Skeletal muscle cell (primary cell): ENCODE measurements around the gene KLF11.
A peak's percentile ranks its signal among the peaks of the same experiment; 100 is the strongest.

Experiments
- DNase-seq: peaks from one replicate; pipeline ENCODE4 v3.0.0-alpha.2; 2010; ENCODE audit warnings: low read depth
- H3K4me3 ChIP-seq: 2 replicates; pipeline ENCODE4 v1.5.1; 2011; ENCODE audit warnings: low read depth, mild to moderate bottlenecking, control low read depth, low read length, moderate library complexity

KLF11 gene

DNA sequence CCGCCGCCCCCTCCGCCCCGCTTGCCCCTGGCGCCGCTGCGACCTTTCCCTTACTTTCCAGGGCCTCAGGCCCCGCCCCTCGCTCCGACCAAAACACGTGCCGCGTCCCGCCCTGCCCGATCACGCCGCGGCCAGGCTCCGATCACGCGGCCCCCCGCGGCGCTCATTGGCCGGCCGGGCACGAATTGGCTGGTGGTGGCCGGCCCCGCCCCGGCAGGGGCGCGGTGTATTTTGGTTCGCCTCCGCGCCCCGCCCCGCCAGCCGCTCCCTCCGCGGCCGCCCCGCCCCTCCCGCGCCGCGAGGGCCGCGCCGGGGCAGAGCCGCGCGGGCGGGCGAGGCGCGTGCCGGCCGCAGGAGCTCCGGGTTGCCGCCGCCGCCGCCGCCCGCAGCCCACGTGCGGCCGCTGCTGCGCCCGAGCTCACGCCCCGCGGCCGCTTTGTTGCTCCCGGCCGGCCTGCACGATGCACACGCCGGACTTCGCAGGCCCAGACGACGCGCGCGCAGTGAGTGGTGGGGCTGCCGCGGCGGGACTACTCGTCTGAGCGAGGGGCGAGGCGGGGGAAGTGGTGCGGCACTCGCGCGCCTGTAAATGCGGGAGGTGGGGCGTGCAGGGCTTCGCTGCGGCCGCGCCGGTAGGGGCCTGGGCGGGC is at the start of gene KLF11:
TSS of gene KLF11 (plus strand) at position 295 of the 650 bp plus-strand sequence. CDS start at position 462, 167 bp downstream.
- H3K4me3 ChIP-seq = peak within 1 kb of the TSS; percentile 59
- DNase-seq = peak; percentile 63

DNA sequence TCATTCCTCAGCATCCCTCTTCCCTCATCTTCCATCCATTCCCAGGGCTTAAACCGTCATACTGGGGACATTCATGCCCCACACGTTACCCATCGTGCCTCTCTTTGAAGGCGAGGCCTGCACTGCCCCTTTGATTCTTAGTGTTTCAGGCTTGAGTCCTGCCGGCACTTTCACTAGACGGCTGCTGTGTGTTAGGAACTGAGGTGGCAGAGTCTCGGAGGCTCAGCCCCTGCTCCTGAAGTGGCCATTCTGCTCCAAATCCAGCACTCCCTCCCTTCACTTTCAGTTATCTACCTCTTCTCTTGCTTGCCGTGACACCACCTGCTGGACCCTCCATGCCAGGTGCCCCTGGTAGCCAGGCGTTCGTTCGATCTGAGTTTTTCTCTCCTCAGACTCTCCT is 48.9 kb upstream of the KLF11 start:
- no peak for DNase-seq
- no peak overlapping the region for H3K4me3 ChIP-seq

GRCh38 chr2:9995059-9995458 is 48.3 kb upstream of the KLF11 start:
- no peak overlapping the region for H3K4me3 ChIP-seq
- no peak for DNase-seq

DNA sequence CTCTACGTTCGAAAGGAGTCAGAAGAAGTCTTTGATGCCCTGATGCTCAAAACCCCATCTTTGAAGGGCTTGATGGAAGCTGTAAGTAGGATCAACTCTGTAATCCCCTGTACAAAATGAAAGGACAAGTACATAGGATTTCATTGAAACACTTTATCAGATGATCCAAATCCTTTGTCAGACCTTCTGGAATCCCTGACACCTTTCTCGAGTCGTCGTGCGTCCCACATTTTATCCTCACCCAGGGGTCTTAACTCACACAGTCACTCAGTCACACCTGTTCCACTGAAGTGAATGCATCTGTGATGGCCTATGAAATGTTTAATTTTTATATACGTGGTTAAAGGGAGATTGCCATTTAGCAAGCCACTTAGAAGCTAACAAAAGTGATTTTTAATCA is 47.0 kb upstream of the KLF11 start:
- no peak for DNase-seq
- H3K4me3 ChIP-seq = no peak overlapping the region

DNA sequence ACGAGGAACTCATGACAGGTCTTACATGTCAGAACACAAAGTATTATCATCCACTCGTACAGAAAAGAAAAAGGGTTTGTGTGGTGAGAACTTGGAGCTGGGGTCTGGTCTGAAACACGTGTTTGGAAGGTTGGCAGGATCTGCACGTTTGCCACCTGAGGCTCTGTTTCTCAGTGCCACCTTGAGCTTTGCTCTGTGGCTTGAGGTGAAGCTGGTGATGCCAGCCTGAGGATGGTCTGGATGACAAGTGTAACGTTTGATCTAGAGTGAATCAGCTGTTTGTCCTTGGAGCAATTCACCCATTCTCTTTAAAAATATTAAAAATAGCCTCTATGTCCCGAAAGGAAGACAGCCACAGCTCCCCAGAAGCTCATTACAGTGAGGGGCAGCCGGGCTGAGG is 45.4 kb upstream of the KLF11 start:
- no peak for DNase-seq
- H3K4me3 ChIP-seq = no peak overlapping the region

DNA sequence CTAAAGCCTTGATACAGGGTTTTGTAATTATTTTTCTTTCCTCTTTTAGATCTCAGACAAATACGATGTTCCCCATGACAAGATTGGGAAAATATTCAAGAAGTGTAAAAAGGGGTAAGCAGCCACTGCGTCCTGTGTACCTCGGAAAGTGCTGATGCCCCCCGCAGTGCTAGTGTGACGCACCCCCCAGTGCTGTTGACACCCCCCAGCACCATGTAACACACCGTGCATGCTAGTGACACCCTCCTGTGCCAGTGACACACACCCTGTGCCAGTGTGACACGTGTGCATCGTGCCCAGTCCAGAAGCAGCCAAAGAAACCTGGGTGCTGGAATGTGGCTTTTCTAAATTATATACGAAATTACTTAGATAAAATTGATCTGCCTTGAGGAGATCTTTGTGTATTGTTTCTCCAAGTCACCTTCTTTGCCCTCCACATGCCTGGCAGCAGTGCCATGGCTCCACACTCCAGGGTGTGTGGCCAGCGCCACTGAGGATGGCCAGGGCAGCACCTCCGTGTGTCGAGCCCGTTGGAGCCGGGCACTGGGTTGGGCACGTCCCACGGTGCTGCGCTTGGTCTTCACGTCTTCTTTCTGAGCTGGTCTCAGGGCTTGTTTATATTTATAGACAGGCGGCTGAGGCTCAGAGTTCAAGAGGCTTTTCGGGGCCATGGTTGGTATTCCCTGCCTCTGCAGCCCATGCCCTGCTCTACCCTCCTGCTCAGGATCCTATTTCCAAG is 44.3 kb upstream of the KLF11 start:
- DNase-seq = no peak
- no peak overlapping the region for H3K4me3 ChIP-seq

GRCh38 chr2:9999693-10000092 is 43.7 kb upstream of the KLF11 start:
- DNase-seq = no peak
- H3K4me3 ChIP-seq = no peak overlapping the region

DNA sequence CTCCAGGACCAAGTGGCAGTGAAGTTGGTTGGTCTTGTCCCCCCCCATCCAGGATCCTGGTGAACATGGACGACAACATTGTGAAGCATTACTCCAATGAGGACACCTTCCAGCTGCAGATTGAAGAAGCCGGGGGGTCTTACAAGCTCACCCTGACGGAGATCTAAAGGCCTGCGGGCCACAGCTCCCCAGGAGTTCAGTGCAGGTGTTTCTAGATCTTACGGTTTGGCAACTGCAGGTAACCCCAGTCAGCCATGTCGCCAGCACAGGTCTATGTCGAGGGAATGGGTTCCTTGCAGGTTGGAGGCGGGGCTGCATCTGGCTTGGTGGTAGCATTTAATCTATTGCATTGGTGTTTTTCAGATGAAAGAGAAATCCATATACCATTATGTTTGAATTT is 42.8 kb upstream of the KLF11 start:
- no peak overlapping the region for H3K4me3 ChIP-seq

DNA sequence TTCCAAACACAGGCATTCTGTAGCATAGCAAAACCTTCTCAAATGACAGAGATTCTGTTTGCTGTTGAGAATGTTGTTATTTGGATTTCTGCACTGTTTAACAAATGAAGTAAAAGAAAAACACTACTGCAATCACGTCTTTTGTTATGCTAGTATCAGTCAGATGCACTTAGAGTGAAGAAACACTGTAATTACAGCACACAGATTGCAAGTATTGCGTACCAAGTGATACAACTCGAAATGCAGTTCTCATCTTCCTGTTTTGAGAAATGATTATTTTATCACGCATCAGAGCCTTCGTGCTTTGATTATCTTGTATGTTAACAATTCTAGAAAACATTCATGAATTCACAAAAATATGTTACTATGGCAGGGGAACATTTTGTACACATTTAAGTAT is 41.8 kb upstream of the KLF11 start:
- H3K4me3 ChIP-seq = no peak overlapping the region
- no peak for DNase-seq

More for the DNA sequence above, 42.8 kb upstream of the KLF11 start:
- DNase-seq = no peak

DNA sequence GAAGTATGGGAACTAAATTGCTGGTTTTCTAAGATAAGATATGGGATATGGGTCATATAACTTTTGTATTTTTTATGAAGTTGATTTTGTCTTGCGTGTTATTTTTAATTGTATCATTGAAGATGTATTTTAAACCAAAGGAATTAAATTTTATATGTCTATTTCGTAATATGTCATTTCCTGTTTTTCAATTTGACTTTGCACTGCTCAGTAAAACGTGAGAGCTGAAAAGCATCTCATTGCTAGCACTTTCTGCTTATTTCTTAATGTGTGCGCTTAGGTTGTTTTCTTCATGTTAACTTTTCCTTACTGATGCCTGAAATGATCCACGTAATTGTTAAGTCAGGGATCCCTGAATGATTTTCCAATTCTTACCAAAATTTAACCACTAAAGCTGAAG is 41.2 kb upstream of the KLF11 start:
- DNase-seq = no peak
- no peak overlapping the region for H3K4me3 ChIP-seq

- H3K4me3 ChIP-seq = no peak overlapping the region
- DNase-seq = no peak
Measured at GRCh38 chr2:10002681-10003080, 40.7 kb upstream of the KLF11 start.

GRCh38 chr2:10003206-10004125 is 39.9 kb upstream of the KLF11 start:
- DNase-seq = no peak
- H3K4me3 ChIP-seq = no peak overlapping the region

DNA sequence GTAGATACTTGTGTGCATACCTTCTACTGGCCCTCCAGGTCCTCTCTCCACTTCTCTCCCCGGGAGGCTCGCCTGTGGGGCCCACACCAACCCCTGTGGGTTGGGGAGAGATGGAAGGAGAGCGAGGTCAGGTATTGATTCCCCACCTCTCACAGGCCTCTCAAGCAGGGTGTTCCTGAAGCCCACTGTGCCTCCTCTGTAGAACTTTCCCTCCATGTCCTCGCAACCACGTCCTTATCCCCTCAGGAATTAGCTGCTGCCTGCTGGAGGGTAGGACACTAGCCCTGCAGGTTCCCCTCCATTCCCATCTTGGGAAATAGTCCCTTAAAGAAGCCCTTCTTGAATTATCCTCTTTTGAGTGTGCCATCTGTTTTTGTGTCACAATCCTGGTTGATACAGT is 38.9 kb upstream of the KLF11 start:
- DNase-seq = no peak
- H3K4me3 ChIP-seq = no peak overlapping the region

- DNase-seq = no peak
Measured at GRCh38 chr2:10004836-10005235, 38.5 kb upstream of the KLF11 start.

GRCh38 chr2:10005461-10006235 is 37.7 kb upstream of the KLF11 start:
- H3K4me3 ChIP-seq = no peak overlapping the region
- DNase-seq = no peak

More at GRCh38 chr2:10004836-10005235, 38.5 kb upstream of the KLF11 start:
- H3K4me3 ChIP-seq = no peak overlapping the region

DNA sequence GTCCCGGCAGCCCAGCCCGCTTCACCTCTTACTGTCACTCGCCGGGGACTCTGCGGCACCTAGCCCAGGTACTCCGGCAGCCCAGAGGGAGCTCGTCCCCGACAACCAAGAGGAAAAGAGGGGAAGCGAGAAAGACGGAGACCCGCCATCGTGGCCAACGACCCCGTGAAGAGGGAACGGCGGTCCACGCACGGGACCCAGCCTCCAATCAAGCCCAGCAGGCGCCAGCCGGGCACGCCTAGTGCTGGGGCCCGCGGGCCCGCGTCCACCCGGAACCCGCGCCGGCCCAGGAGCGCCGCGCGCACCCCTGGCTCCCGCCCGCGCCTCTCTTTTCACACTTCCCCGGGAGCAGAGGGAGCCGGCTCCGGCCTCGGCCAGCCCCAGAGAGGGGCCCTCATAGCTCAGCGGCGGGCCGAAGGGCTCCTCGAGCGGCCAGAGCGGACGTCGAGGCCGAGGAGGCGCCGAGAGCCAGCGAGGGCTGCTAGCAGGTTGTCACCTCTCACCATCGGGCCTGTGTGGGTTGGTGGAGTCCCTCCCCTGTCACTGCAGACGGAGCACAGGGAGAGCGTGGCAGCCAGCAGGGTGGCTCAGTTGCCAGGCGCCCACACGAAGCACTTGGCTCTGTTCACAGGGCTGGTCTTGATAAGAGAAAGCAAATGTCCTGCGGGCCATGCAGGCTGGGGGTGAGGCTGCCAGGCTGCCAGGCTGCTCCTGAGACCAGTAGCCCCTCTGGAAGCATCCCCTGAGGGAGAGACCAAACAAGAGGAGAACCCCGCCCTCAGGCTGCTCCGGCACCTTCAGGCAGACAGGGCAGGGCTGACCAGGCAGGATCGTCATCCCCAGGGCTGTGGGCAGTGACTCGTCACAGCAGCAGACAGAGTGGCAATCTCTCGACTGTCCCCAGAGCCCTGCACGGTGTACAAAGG is 36.9 kb upstream of the KLF11 start:
- DNase-seq = no peak
- no peak overlapping the region for H3K4me3 ChIP-seq

DNA sequence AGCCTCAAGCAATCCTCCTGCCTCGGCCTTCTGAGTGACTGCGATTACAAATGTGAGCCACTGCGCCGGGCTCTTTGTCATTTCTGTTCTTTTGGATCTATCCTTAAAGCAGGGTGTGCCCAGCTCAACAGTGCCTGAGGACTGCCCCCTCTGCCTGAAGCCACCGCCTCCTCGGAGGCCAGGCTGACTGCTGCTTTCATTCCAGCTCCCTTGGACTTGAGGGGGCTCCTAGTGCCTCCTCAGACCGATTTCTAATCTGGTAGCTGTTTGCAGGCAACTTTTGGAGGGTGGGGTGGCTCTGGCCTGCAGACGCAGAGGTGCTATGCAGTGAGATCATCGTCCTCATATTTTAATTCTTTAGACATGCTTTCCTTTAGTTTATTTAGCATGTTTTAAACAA is 35.9 kb upstream of the KLF11 start:
- H3K4me3 ChIP-seq = no peak overlapping the region
- no peak for DNase-seq
